SIG-M5 treated with dmso at 0.1 percent for 504 hours (cell line): ENCODE data around the gene CDCA4.
A peak's percentile ranks its signal among the peaks of the same experiment; 100 is the strongest.
"Not testable (repeated sequence)": the region's sequence is repeated elsewhere in the genome, so short reads cannot be mapped to it uniquely, and the experiment has no call there.

Source experiments
- DNase-seq: peaks from one replicate; lab custom pipeline; 2025; ENCODE audit not compliant: unreplicated experiment; lab: John Stamatoyannopoulos, UW

The CDCA4 gene

GRCh38 chr14:105034315-105035039, 13.6 kb upstream of the CDCA4 start:
- no peak for DNase-seq

- DNase-seq = not testable (repeated sequence)
These were observed 12.6 kb upstream of the CDCA4 start for GRCh38 chr14:105033412-105033900.

- DNase-seq = not testable (repeated sequence)
These were observed 11.6 kb upstream of the CDCA4 start for GRCh38 chr14:105032451-105032901.

GRCh38 chr14:105030836-105031396, 10.0 kb upstream of the CDCA4 start:
- no peak for DNase-seq

- DNase-seq = no peak
These were observed 9.3 kb upstream of the CDCA4 start for GRCh38 chr14:105030194-105030593.

GRCh38 chr14:105029402-105029801, 8.5 kb upstream of the CDCA4 start:
- DNase-seq = no peak

GRCh38 chr14:105028251-105028927, 7.5 kb upstream of the CDCA4 start:
- DNase-seq = no peak

- DNase-seq = not testable (repeated sequence)
These were observed 6.8 kb upstream of the CDCA4 start for GRCh38 chr14:105027718-105028117.

- DNase-seq = peak; percentile 54
These were observed 6.1 kb upstream of the CDCA4 start for GRCh38 chr14:105026802-105027563.

GRCh38 chr14:105026033-105026785, 5.3 kb upstream of the CDCA4 start:
- DNase-seq = peak; percentile 91

- no peak for DNase-seq
These were observed 4.5 kb upstream of the CDCA4 start for GRCh38 chr14:105025429-105025828.

GRCh38 chr14:105023791-105024480, 3.1 kb upstream of the CDCA4 start:
- no peak for DNase-seq

GRCh38 chr14:105023144-105023543, 2.3 kb upstream of the CDCA4 start:
- no peak for DNase-seq

GRCh38 chr14:105022276-105022670, 1.4 kb upstream of the CDCA4 start:
- DNase-seq = no peak

GRCh38 chr14:105021656-105022275, 883 bp upstream of the CDCA4 start:
- DNase-seq = peak; percentile 78

GRCh38 chr14:105019861-105020814, 745 bp downstream of the CDCA4 start:
- peak; percentile 32 for DNase-seq

GRCh38 chr14:105018414-105018813, 2.5 kb downstream of the CDCA4 start:
- DNase-seq = no peak

GRCh38 chr14:105015905-105016304, 5.0 kb downstream of the CDCA4 start:
- no peak for DNase-seq
